SK-N-SH treated with all-trans-retinoic acid at 6 μM for 48 hours (cell line): Measurements from ENCODE around the gene OXA1L.

Experiments used
- ARNTL ChIP-seq: fragments of 450-650 bp; formaldehyde crosslinking; IDR thresholded peaks from 2 replicates; pipeline ENCODE4 v1.5.0; 2020; ENCODE audit warnings: low read depth, mild to moderate bottlenecking, moderate library complexity, borderline replicate concordance
- CREB5 ChIP-seq: fragments of 250-450 bp; sonication (Bioruptor Pico); IDR thresholded peaks from 2 replicates; pipeline ENCODE4 v1.5.1; 2020; ENCODE audit warnings: low read depth, mild to moderate bottlenecking, moderate library complexity
- GLIS3 ChIP-seq: fragments of 250-450 bp; sonication (Bioruptor Pico); IDR thresholded peaks from 2 replicates; pipeline ENCODE4 v1.5.0; 2020; ENCODE audit warnings: mild to moderate bottlenecking, moderate library complexity
- ISL1 ChIP-seq: fragments of 250-450 bp; sonication (Bioruptor Pico); IDR thresholded peaks from 2 replicates; pipeline ENCODE4 v2.1.2; 2022; ENCODE audit warnings: mild to moderate bottlenecking, moderate library complexity
- OSR1 ChIP-seq: fragments of 250-450 bp; sonication (Bioruptor Pico); IDR thresholded peaks from 2 replicates; pipeline ENCODE4 v1.8.0; 2022; ENCODE audit warnings: moderate library complexity, mild to moderate bottlenecking, inconsistent platforms
- PATZ1 ChIP-seq: fragments of 250-450 bp; sonication (Bioruptor Pico); IDR thresholded peaks from 2 replicates; pipeline ENCODE4 v1.8.0; 2020; ENCODE audit warnings: mild to moderate bottlenecking, moderate library complexity, borderline replicate concordance
- POU6F1 ChIP-seq: fragments of 250-450 bp; sonication (Bioruptor Pico); IDR thresholded peaks from 2 replicates; pipeline ENCODE4 v1.8.0; 2021; ENCODE audit warnings: low read depth, mild to moderate bottlenecking, moderate library complexity, borderline replicate concordance
- PPARA ChIP-seq: fragments of 250-450 bp; sonication (Bioruptor Pico); IDR thresholded peaks from 2 replicates; pipeline ENCODE4 v1.5.0; 2020; ENCODE audit warnings: mild to moderate bottlenecking, borderline replicate concordance
- SNAI2 ChIP-seq: fragments of 250-450 bp; sonication (Bioruptor Pico); IDR thresholded peaks from 2 replicates; pipeline ENCODE4 v1.5.0; 2020; ENCODE audit warnings: mild to moderate bottlenecking, moderate library complexity
- TCF4 ChIP-seq: fragments of 250-450 bp; sonication (Bioruptor Pico); IDR thresholded peaks from 2 replicates; pipeline ENCODE4 v1.8.0; 2021; ENCODE audit warnings: mild to moderate bottlenecking, moderate library complexity, borderline replicate concordance
- TSHZ2 ChIP-seq: fragments of 250-450 bp; sonication (Bioruptor Pico); IDR thresholded peaks from 2 replicates; pipeline ENCODE4 v1.5.0; 2020; ENCODE audit warnings: mild to moderate bottlenecking, moderate library complexity
- ZC3H10 ChIP-seq: fragments of 250-450 bp; sonication (Bioruptor Pico); IDR thresholded peaks from 2 replicates; pipeline ENCODE4 v1.5.1; 2021; ENCODE audit warnings: mild to moderate bottlenecking, moderate library complexity
- ZFP3 ChIP-seq: fragments of 250-450 bp; sonication (Bioruptor Pico); IDR thresholded peaks from 2 replicates; pipeline ENCODE4 v1.5.0; 2020; ENCODE audit warnings: mild to moderate bottlenecking, moderate library complexity
- ZFP30 ChIP-seq: fragments of 450-650 bp; formaldehyde crosslinking; IDR thresholded peaks from 2 replicates; pipeline ENCODE4 v1.5.0; 2022; ENCODE audit warnings: mild to moderate bottlenecking, moderate library complexity

GRCh38 chr14:22812744-22813143, 46.3 kb downstream of the OXA1L start:
- TF ChIP-seq ZFP30: no peak
- no peak for TF ChIP-seq PATZ1
- TF ChIP-seq ARNTL (CRISPR knock-in tag): no peak
- no peak for TF ChIP-seq ZFP3 (CRISPR knock-in tag)
- TF ChIP-seq TSHZ2 (CRISPR knock-in tag): no peak
- no peak for TF ChIP-seq PPARA (CRISPR knock-in tag)
- no peak for TF ChIP-seq SNAI2 (CRISPR knock-in tag)
- no peak for TF ChIP-seq GLIS3
- no peak for TF ChIP-seq CREB5 (CRISPR knock-in tag)
- TF ChIP-seq ISL1: no peak
- no peak for TF ChIP-seq ZC3H10 (CRISPR knock-in tag)
- no peak for TF ChIP-seq OSR1
- no peak for TF ChIP-seq POU6F1 (CRISPR knock-in tag)
- TF ChIP-seq TCF4 (CRISPR knock-in tag): no peak
